SHP77 treated with DMSO at 0.1 percent for 48 hours (cell line): ENCODE measurements around the gene CHKA.

Experiments used
- DNase-seq: peaks from one replicate; lab custom pipeline; 2025; lab: John Stamatoyannopoulos, UW

Gene CHKA

DNA sequence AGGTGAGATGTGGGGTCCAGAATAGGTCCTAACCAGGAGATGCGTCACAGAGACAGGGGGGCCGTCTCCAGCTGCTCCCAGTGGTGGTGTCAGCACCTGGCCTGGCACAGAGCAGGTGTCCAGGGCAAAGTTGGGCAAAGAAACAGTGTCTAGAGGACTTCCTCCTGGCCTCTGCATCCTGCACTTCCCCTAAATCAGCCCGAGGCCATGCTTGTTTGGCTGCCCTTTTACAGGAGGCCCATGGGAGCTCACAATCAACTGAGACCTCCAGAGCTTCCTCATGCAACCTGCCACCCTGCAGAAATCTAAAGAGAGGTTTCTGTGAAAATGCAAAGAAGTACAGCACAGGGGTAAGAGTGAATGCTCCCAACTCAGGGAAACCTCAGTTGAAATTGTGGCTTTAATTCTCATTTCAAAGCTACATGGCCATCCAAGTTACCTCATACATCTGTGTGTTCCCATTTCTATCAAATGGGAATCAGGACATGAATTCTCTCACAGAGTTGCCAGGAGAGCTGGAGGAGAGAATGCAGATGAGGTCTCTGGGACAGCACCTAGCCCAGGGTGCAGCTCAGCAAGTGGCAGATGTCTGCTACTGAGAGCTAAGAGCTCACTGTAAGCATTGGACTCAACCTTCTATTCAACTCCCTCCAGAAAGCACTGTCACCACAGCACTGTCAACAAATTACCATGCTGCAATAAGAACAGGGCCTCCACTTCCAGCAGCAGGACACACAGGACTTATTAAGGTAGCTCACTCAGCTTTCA is 49.7 kb downstream of the CHKA start:
- no peak for DNase-seq

GRCh38 chr11:68067991-68068390 is 53.2 kb downstream of the CHKA start:
- DNase-seq = no peak

- no peak for DNase-seq
Observed at GRCh38 chr11:68066742-68067141, 54.4 kb downstream of the CHKA start.

GRCh38 chr11:68065841-68066240 is 55.3 kb downstream of the CHKA start:
- DNase-seq = no peak

- DNase-seq = no peak
Observed at GRCh38 chr11:68064926-68065325, 56.3 kb downstream of the CHKA start.

DNA sequence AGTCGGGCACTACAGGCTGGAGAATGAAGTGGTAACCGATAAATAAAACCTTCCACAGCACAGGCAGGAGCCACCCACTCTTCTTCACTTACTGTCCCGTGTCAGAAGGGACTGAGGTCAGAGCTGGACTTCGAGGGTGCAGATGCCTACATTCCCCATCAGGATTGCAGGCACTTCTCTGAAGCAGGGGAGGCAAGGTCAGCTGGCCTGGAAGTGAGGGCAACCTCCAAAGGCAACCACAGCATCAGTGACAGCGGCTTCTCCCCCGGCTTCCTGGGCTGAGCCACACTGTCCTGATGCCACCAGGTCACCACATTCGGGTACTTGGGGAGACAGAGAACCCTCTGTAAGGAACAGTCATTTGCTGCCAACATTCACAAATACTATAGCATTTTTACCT is 59.7 kb downstream of the CHKA start:
- DNase-seq = no peak

- no peak for DNase-seq
Observed at GRCh38 chr11:68057807-68058206, 63.4 kb downstream of the CHKA start.

- DNase-seq = no peak
Observed at GRCh38 chr11:68056317-68057285, 64.6 kb downstream of the CHKA start.

DNA sequence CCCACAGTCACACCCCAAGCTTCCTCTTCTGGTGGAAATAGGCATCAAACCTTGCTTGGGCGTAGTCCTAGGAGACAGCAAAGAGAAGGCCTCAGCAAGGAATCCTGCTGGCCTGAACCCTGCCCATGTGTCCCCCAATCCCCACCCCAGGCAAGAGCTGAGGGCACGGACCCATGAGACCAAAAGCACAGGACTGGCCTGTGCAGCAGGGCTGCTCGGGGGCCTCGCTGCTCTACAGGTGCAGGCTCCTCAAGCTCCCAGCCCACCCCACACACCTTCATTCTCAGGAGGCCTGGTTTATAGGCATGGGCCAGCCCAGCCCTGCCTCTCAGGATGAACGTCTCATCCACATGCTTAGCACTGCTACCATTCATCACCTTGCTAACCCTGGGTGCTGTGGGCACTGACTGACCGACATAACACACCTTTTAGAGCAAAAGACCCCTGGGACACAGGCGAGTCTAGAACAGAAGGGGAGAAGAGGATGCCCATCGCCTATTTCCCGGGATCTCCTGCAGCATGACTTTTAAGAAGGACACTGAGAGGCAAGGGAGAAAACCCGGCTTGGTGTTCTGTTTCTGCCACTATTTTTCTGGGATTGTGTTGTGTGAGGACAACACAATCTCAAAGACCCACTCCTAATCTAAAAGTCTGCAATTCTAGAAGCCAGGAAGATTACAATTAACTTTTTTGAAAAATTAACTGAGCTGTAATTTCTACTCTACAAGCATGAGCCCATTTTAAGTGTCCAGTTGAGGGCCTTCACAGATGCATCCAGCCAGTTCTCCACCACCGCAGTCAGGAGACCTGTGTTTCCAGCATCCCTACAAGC is 67.0 kb downstream of the CHKA start:
- DNase-seq = no peak

DNA sequence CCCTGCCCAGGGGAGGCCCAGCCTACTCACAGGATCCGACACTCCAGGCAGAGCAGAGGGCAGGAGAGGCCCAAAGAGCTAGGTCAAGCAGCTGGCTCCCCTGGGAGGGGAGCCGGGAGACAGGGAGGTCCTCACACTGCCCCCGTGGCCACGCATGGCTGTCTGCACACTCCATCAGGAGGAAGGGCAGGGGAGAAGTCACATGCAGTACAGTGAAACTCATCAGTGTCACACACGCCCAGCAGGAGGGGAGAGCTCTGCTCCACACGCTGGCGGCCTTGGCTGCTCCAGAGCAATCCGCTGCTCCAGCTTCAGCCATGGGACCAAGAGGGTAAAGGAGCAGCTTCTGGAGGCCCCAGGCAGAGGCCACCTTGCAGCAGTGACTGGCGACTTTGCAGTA is 68.1 kb downstream of the CHKA start:
- no peak for DNase-seq

DNA sequence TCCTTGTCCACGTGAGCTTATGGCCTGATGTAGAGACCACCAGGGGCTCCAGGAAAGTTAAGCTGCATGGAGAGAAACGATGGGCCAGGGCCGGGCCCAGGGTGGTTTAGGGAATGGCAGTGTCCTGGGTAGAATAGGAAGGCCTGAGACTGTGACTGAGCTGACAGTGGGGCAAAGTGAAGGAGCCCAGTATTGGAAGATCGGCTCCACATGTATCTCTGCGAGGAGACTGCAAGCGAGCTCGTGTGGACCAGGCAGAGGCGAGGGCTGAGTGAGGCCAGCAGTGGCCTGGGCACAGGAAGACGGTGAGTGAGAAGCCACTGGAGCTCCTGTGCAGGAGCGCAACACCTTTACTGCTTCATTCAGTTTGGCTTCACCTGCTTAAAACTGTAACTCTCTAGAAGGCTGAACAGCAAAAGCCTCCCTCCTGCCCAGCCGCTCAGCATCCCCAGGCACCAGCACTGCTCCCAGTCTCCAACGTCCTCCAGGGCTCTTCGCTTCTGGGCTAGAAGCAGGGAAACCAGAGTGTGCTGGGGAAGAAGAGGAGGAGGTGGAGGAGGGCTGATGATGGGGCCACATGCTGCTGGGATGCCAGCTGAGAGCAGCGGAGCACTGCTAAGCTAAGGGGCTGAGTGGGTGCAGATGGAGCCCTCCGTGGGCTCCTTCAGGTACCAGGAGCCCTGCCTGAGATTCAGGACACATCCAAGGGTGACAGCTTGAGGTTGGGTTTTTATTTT is 68.9 kb downstream of the CHKA start:
- no peak for DNase-seq

DNA sequence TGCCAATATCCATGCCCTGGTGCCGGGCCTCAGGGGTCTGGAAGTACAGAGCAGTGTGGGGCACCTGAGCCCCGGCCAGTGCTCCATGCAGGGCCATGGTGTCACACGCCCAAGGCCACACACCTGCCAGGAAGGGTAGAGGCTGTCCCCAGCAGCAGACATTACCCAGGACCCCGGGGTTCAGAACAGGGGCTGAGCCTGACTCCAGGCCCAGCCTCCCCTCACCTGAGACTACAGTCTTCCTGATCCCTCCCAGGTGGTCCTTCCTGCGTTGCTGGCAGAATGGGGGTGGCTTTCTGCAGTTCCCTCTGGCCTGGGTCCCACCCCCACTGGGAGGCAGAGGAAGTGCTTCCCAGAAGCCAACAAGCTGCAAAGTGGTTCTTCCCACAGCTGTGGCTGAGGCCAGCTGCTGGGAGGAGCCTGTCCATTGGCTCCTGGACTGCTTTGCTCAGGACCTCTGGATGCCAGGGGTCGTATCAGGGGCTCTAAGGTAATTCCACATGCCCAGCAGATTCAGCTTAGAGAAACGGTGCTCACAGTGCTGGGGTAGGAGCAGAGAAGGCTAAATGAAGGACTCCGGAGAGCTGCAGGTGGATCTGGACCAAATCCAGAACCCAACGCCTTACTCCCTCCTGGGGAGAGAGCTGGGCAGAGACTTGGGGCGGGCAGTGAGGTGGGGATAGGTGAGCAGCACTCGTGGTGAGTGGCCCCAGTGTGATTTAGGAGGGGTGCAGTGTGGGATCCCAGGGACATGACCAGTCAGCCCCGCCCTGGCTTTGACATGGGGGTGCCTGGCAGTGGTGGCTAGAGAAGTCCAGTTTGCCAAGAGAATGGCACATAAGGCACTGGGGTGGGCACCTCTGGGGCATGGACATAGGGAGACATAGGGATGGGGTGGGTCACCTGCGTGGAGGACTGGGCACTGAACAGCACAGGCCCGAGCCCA is 69.7 kb downstream of the CHKA start:
- DNase-seq = no peak

- DNase-seq = no peak
Observed at GRCh38 chr11:68050371-68050841, 70.8 kb downstream of the CHKA start.

- no peak for DNase-seq
Observed at GRCh38 chr11:68049509-68050370, 71.4 kb downstream of the CHKA start.

- DNase-seq = no peak
Observed at GRCh38 chr11:68048681-68049508, 72.3 kb downstream of the CHKA start.

DNA sequence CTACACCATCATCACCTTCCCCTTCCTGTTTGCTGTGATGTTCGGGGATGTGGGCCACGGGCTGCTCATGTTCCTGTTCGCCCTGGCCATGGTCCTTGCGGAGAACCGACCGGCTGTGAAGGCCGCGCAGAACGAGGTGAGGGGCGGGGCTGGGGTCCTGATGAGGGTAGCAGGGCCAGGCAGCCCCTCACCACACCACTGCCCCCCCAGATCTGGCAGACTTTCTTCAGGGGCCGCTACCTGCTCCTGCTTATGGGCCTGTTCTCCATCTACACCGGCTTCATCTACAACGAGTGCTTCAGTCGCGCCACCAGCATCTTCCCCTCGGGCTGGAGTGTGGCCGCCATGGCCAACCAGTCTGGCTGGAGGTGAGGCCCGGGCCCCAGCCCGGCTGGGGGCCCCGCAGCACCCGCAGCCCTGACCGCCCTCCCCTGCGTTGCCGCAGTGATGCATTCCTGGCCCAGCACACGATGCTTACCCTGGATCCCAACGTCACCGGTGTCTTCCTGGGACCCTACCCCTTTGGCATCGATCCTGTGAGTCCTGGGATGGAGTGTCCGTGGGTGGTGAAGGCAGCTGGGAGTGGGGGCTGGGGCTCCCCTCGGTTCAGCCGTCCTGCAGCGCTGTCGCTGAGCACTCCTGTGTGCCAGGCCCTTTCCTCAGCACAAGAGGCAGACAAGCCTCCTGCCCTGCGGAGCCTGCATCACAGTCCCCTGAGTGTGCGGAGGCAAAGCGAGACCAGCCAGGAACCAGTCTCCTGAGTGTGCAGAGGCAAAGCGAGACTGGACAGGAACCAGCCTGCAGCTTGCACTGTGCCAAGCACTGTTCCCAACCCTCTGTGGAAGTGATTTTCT is 73.5 kb downstream of the CHKA start:
- no peak for DNase-seq

- DNase-seq = no peak
Observed at GRCh38 chr11:68044898-68045351, 76.3 kb downstream of the CHKA start.
